ENCODE measurements around the gene GRIA4. TPM values are rescaled to one million over a fixed set of nuclear protein-coding genes. Genes with fewer than 3 reads are reported as not detected.

GRIA4 gene
- total RNA-seq, 2 donors from 2014 or later, result 1.2 TPM; not detected in 1

DNA sequence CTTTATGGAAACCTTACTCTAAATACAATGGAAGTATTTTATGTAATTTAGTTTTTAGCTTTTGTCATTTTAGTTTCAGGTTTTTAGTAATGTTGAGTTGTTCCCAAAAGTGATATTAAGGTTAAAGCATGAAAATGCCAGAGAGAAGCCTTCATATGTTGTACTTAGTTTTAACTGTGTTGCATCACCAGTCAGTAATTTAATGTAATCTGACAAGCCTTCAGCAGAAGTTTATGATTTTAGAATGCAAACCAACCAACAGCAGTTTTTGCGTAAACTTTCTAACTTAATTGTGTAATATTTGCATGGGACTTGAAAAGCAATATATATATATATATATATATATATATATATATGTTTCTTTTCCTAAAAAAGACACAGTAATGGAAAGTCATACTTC, 301.6 kb downstream of the GRIA4 start:
- Histone ChIP-seq H3K9me3 (no peaks in the 10 kb centered on the region), H3K4me3 (no peak overlapping the region), H3K27ac (no peak overlapping the region), H3K27me3 (replicated peaks; ENCODE audit: insufficient read depth) (no peaks in the 10 kb centered on the region), H3K36me3 (no peaks in the 10 kb centered on the region), H3K4me1 (ENCODE audit: control insufficient read depth in 1 of 2, low read depth in 2 of 2) (no peaks in the 10 kb centered on the region)
- TF ChIP-seq, protein P1, sequence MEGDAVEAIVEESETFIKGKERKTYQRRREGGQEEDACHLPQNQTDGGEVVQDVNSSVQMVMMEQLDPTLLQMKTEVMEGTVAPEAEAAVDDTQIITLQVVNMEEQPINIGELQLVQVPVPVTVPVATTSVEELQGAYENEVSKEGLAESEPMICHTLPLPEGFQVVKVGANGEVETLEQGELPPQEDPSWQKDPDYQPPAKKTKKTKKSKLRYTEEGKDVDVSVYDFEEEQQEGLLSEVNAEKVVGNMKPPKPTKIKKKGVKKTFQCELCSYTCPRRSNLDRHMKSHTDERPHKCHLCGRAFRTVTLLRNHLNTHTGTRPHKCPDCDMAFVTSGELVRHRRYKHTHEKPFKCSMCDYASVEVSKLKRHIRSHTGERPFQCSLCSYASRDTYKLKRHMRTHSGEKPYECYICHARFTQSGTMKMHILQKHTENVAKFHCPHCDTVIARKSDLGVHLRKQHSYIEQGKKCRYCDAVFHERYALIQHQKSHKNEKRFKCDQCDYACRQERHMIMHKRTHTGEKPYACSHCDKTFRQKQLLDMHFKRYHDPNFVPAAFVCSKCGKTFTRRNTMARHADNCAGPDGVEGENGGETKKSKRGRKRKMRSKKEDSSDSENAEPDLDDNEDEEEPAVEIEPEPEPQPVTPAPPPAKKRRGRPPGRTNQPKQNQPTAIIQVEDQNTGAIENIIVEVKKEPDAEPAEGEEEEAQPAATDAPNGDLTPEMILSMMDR (IDR thresholded peaks at IDR 0.05), result no peak
- no peak for DNase-seq (ENCODE audit: low spot score)
- ATAC-seq (ENCODE audit: insufficient number of reproducible peaks, low FRiP score, low read depth), result no peak

DNA sequence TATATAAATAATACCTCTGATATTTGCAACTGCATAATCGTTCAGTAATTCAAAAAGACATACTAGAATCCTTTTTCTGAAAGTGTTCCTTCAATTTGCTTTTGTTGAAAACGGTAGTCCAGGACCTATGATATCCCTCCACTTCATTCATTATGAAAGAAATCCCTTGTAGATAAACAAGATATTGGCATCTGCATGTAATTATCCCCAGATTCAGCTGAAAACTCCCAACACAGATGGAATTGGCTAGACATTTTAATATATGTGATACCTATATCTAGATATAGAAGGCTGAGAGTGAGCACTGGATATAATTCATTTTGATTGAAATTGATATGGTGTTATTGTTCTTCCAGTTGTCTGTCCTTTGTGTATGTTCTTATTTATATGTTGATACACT, 302.8 kb downstream of the GRIA4 start:
- no peak for DNase-seq (ENCODE audit: low spot score)
- no peaks in the 10 kb centered on the region for H3K36me3 ChIP-seq
- no peaks in the 10 kb centered on the region for H3K9me3 ChIP-seq
- H3K27ac ChIP-seq, result no peak overlapping the region
- no peaks in the 10 kb centered on the region for H3K27me3 ChIP-seq (replicated peaks; ENCODE audit: insufficient read depth)
- H3K4me1 ChIP-seq (ENCODE audit: control insufficient read depth in 1 of 2, low read depth in 2 of 2), result no peaks in the 10 kb centered on the region
- no peak overlapping the region for H3K4me3 ChIP-seq
- ATAC-seq (ENCODE audit: insufficient number of reproducible peaks, low FRiP score, low read depth), result no peak
- TF ChIP-seq, protein P1 (IDR thresholded peaks at IDR 0.05), result no peak

DNA sequence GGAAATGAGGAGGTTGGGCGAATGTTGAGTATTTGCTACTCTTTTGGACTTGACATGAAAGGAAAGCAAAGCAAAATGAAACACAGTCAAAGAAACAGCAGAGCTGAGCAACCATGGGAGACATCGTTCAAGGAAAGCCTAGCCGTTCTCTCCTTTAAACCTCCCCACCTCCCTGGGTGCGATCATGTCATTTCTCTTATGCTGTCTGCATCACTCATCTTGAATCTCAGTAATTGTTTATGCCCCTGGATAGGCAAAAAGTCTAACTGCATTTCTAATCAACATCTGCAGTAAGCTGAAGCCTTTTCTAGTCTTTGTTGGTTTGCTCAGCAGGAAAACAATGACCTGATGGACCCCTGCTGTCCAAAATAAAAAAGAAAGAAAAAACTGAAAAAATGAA, 305.1 kb downstream of the GRIA4 start:
- Histone ChIP-seq H3K9me3 (no peaks in the 10 kb centered on the region), H3K36me3 (no peaks in the 10 kb centered on the region), H3K4me3 (no peak overlapping the region), H3K27ac (no peak overlapping the region), H3K27me3 (replicated peaks; ENCODE audit: insufficient read depth) (no peaks in the 10 kb centered on the region), H3K4me1 (ENCODE audit: control insufficient read depth in 1 of 2, low read depth in 2 of 2) (no peaks in the 10 kb centered on the region)
- TF ChIP-seq, protein P1 (IDR thresholded peaks at IDR 0.05), result no peak
- ATAC-seq (ENCODE audit: insufficient number of reproducible peaks, low FRiP score, low read depth) (no peak), DNase-seq (ENCODE audit: low spot score) (no peak)

DNA sequence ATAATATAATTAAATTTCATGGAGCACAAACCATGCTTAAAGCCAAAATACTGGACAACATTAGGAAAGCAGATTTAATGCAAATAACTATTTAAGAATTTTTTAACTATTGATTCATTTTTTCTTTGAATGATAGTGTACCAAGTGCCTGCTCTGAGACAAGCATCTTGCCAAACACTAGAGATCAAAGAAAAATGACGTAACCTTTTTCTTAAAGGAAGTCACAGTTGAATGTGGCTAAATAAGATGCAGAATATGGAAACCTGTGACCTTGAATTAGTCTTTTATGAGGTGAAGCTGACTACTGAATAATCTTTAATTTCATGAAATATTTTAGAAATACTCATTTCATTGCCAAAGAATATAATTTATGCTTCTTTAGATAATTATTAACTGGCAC, 308.2 kb downstream of the GRIA4 start:
- H3K4me3 ChIP-seq, result no peak overlapping the region
- TF ChIP-seq, protein P1 (IDR thresholded peaks at IDR 0.05), result no peak
- no peaks in the 10 kb centered on the region for H3K27me3 ChIP-seq (replicated peaks; ENCODE audit: insufficient read depth)
- no peaks in the 10 kb centered on the region for H3K4me1 ChIP-seq (ENCODE audit: control insufficient read depth in 1 of 2, low read depth in 2 of 2)
- ATAC-seq (ENCODE audit: insufficient number of reproducible peaks, low FRiP score, low read depth) (no peak), DNase-seq (ENCODE audit: low spot score) (no peak)
- H3K9me3 ChIP-seq, result no peaks in the 10 kb centered on the region
- H3K27ac ChIP-seq, result no peak overlapping the region
- H3K36me3 ChIP-seq, result no peaks in the 10 kb centered on the region

DNA sequence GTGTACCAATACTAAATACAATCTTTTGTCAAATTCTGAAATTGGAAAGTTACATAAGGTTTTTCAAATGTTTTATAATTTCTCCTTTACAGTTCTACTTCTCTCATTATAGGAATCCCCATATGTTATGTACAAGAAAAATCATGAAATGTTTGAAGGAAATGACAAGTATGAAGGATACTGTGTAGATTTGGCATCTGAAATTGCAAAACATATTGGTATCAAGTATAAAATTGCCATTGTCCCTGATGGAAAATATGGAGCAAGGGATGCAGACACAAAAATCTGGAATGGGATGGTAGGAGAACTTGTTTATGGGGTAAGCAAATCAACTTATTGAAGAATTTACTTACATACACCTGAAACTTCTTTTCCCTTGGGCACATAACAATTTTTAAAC, 308.7 kb downstream of the GRIA4 start:
- TF ChIP-seq, protein P1 (IDR thresholded peaks at IDR 0.05), result no peak
- no peaks in the 10 kb centered on the region for H3K27me3 ChIP-seq (replicated peaks; ENCODE audit: insufficient read depth)
- ATAC-seq (ENCODE audit: insufficient number of reproducible peaks, low FRiP score, low read depth) (no peak), DNase-seq (ENCODE audit: low spot score) (no peak)
- no peaks in the 10 kb centered on the region for H3K9me3 ChIP-seq
- H3K4me1 ChIP-seq (ENCODE audit: control insufficient read depth in 1 of 2, low read depth in 2 of 2), result no peaks in the 10 kb centered on the region
- H3K27ac ChIP-seq, result no peak overlapping the region
- H3K4me3 ChIP-seq, result no peak overlapping the region
- no peaks in the 10 kb centered on the region for H3K36me3 ChIP-seq
